ENCODE data around the gene CPEB4. TPM values are rescaled to one million over a fixed set of nuclear protein-coding genes. Genes with fewer than 3 reads are reported as not detected.

The CPEB4 gene
- total RNA-seq, 4 donors from 2014 or later, result 97.8 to 109 (median 102) TPM

DNA sequence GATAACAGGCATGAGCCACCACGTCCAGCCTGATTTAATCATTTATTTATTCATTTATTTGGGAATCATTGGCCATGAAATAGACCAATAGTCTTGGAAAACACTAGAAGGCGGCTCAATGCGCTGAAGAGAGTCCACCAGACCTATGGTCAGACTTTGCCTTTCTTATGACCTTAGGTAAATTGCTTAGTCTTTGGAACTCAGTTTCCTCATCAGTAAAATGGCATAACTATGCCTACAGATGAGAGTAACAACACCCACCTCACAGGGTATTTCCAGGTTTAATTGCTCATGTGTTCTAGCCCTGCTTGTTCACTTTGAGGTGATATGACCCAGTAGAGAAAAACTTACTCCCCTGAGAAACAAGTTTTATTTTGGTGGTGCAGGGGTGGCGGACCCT is 38.2 kb upstream of the CPEB4 start:
- in situ Hi-C loops (cut with MboI; ENCODE audit: low sequenced_read_pairs in 4 of 4), result no loop called here
- intact Hi-C loops (cut with DNase I; ENCODE audit: low total_unique reads), result no loop called here

GRCh38 chr5:173850659-173851058 is 37.5 kb upstream of the CPEB4 start:
- Histone ChIP-seq H3K27ac (no peak overlapping the region), H3K4me1 (no peaks in the 10 kb centered on the region), H3K4me3 (no peak overlapping the region), H3K9me3 (peaks cover 0 to 2% (median 0%) of the 10 kb centered on the region in 3 donors), H3K36me3 (no peaks in the 10 kb centered on the region), H3K27me3 (no peaks in the 10 kb centered on the region)
- in situ Hi-C loops (cut with MboI; ENCODE audit: low sequenced_read_pairs in 4 of 4) (no loop called here), intact Hi-C loops (cut with DNase I; ENCODE audit: low total_unique reads) (no loop called here)
- TF ChIP-seq, protein P1, sequence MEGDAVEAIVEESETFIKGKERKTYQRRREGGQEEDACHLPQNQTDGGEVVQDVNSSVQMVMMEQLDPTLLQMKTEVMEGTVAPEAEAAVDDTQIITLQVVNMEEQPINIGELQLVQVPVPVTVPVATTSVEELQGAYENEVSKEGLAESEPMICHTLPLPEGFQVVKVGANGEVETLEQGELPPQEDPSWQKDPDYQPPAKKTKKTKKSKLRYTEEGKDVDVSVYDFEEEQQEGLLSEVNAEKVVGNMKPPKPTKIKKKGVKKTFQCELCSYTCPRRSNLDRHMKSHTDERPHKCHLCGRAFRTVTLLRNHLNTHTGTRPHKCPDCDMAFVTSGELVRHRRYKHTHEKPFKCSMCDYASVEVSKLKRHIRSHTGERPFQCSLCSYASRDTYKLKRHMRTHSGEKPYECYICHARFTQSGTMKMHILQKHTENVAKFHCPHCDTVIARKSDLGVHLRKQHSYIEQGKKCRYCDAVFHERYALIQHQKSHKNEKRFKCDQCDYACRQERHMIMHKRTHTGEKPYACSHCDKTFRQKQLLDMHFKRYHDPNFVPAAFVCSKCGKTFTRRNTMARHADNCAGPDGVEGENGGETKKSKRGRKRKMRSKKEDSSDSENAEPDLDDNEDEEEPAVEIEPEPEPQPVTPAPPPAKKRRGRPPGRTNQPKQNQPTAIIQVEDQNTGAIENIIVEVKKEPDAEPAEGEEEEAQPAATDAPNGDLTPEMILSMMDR (IDR thresholded peaks at IDR 0.05 in 4 of 5, conservative IDR thresholded peaks at IDR 0.05 in 1 of 5), result no peak
- TF ChIP-seq POLR2A (IDR thresholded peaks at IDR 0.05), result no peak
- ATAC-seq (no peak), DNase-seq (no peak)

More for the DNA sequence above, 38.2 kb upstream of the CPEB4 start:
- TF ChIP-seq POLR2A (IDR thresholded peaks at IDR 0.05), result no peak
- Histone ChIP-seq H3K36me3 (no peaks in the 10 kb centered on the region), H3K4me3 (no peak overlapping the region), H3K9me3 (peaks cover 0 to 2% (median 0%) of the 10 kb centered on the region in 3 donors), H3K4me1 (no peaks in the 10 kb centered on the region), H3K27me3 (no peaks in the 10 kb centered on the region), H3K27ac (no peak overlapping the region)
- DNase-seq (no peak), ATAC-seq (no peak)

DNA sequence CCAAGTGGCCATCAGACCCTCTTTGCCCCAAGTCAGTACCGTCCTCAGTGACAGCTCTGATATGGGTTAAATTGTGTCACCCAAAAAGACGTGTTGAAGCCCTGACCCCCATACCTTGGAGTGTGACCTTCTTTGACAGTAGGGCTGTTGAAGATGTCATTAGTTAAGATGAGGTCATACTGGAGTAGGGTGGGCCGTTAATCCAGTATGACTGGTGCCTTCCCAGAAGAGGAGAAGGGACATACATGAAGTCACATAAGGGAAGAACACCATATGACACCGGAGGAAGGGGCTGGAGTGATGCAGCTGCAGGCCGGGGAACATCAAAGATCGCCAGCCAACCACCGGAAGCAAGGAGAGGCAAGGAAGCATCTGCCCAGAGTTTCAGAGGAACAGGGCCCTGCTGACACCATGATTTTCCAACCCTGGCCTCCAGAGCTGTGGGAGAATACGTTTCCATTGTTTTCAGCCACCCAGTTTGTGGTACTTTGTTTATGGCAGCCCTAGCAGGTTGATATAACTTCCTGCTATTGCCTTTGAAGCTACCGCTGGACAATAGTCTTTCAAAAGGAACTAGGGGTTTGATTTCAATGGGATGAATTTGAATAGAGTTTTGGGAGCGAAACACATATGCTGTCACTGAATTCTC is 36.4 kb upstream of the CPEB4 start:
- ATAC-seq, result no peak
- H3K27ac ChIP-seq, result no peak overlapping the region
- peak in 1 of 2 donors; percentile 31 for DNase-seq
- H3K4me3 ChIP-seq, result no peak overlapping the region
- TF ChIP-seq, protein P1 (IDR thresholded peaks at IDR 0.05 in 4 of 5, conservative IDR thresholded peaks at IDR 0.05 in 1 of 5), result no peak
- TF ChIP-seq POLR2A (IDR thresholded peaks at IDR 0.05), result no peak
- intact Hi-C loops (cut with DNase I; ENCODE audit: low total_unique reads), result no loop called here
- peaks cover 0 to 2% (median 0%) of the 10 kb centered on the region in 3 donors for H3K9me3 ChIP-seq
- H3K4me1 ChIP-seq, result no peaks in the 10 kb centered on the region
- in situ Hi-C loops (cut with MboI; ENCODE audit: low sequenced_read_pairs in 4 of 4), result no loop called here
- no peaks in the 10 kb centered on the region for H3K36me3 ChIP-seq
- H3K27me3 ChIP-seq, result no peaks in the 10 kb centered on the region

- no peak for ATAC-seq
- in situ Hi-C loops (cut with MboI; ENCODE audit: low sequenced_read_pairs in 4 of 4), result no loop called here
Measured at GRCh38 chr5:173852790-173853359, 35.3 kb upstream of the CPEB4 start.

More at GRCh38 chr5:173852790-173853359, 35.3 kb upstream of the CPEB4 start:
- H3K27me3 ChIP-seq, result no peaks in the 10 kb centered on the region
- no peak for TF ChIP-seq POLR2A (IDR thresholded peaks at IDR 0.05)
- TF ChIP-seq, protein P1 (IDR thresholded peaks at IDR 0.05 in 4 of 5, conservative IDR thresholded peaks at IDR 0.05 in 1 of 5), result no peak
- intact Hi-C loops (cut with DNase I; ENCODE audit: low total_unique reads), result no loop called here
- no peaks in the 10 kb centered on the region for H3K36me3 ChIP-seq
- no peaks in the 10 kb centered on the region for H3K4me1 ChIP-seq
- no peak for DNase-seq
- no peak overlapping the region for H3K27ac ChIP-seq
- peaks cover 0 to 2% (median 0%) of the 10 kb centered on the region in 3 donors for H3K9me3 ChIP-seq
- no peak overlapping the region for H3K4me3 ChIP-seq
